D341Med (cell line): ENCODE results near the gene PSMD1.
"Not testable (repeated sequence)": the region's sequence is repeated elsewhere in the genome, so short reads cannot be mapped to it uniquely, and the experiment has no call there.

Experiments
- DNase-seq: peaks from one replicate; pipeline ENCODE4 v3.0.0; 2012; ENCODE audit warnings: low spot score

The PSMD1 gene

GRCh38 chr2:231187736-231188505 is 131.3 kb downstream of the PSMD1 start:
- DNase-seq = no peak

- no peak for DNase-seq
These were observed 132.0 kb downstream of the PSMD1 start for GRCh38 chr2:231188506-231189170.

GRCh38 chr2:231189171-231189530 is 132.5 kb downstream of the PSMD1 start:
- no peak for DNase-seq

GRCh38 chr2:231189571-231190495 is 133.2 kb downstream of the PSMD1 start:
- no peak for DNase-seq

GRCh38 chr2:231190531-231191197 is 134.0 kb downstream of the PSMD1 start:
- no peak for DNase-seq

- peak; percentile 44 for DNase-seq
These were observed 135.5 kb downstream of the PSMD1 start for GRCh38 chr2:231191896-231192872.

- DNase-seq = no peak
These were observed 136.5 kb downstream of the PSMD1 start for GRCh38 chr2:231193216-231193615.

GRCh38 chr2:231196592-231196991 is 139.9 kb downstream of the PSMD1 start:
- no peak for DNase-seq

GRCh38 chr2:231197196-231197595 is 140.5 kb downstream of the PSMD1 start:
- DNase-seq = not testable (repeated sequence)

- DNase-seq = no peak
These were observed 141.1 kb downstream of the PSMD1 start for GRCh38 chr2:231197706-231198290.

- DNase-seq = peak; percentile 89
These were observed 141.9 kb downstream of the PSMD1 start, which contains the start of gene ARMC9 for GRCh38 chr2:231198291-231199173. Gene ARMC9 (plus strand): TSS chr2:231198631. CDS start chr2:231206239, 7,608 bp downstream.

GRCh38 chr2:231199219-231199618 is 142.6 kb downstream of the PSMD1 start:
- DNase-seq = no peak

GRCh38 chr2:231200805-231201474 is 144.3 kb downstream of the PSMD1 start:
- DNase-seq = no peak

- no peak for DNase-seq
These were observed 144.8 kb downstream of the PSMD1 start for GRCh38 chr2:231201475-231201814.

- no peak for DNase-seq
These were observed 146.4 kb downstream of the PSMD1 start for GRCh38 chr2:231203087-231203486.

GRCh38 chr2:231204146-231204545 is 147.5 kb downstream of the PSMD1 start:
- DNase-seq = no peak

- no peak for DNase-seq
These were observed 147.9 kb downstream of the PSMD1 start for GRCh38 chr2:231204581-231204980.

- no peak for DNase-seq
These were observed 151.1 kb downstream of the PSMD1 start for GRCh38 chr2:231207734-231208133.

GRCh38 chr2:231210782-231211181 is 154.1 kb downstream of the PSMD1 start:
- no peak for DNase-seq
